Measurements from ENCODE around the gene SNTA1.
"Not testable (repeated sequence)": the region's sequence is repeated elsewhere in the genome, so short reads cannot be mapped to it uniquely, and the experiment has no call there.

SNTA1 gene

GRCh38 chr20:33465481-33466302 is 22.1 kb upstream of the SNTA1 start:
- DNase-seq, result no peak

- DNase-seq, result not testable (repeated sequence)
Observed at GRCh38 chr20:33464759-33465158, 21.2 kb upstream of the SNTA1 start.

- DNase-seq, result no peak
Observed at GRCh38 chr20:33463332-33464101, 20.0 kb upstream of the SNTA1 start.

- DNase-seq, result no peak
Observed at GRCh38 chr20:33460711-33461110, 17.1 kb upstream of the SNTA1 start.

- DNase-seq, result no peak
Observed at GRCh38 chr20:33459599-33459998, 16.0 kb upstream of the SNTA1 start.

- peak; percentile 57 for DNase-seq
Observed at GRCh38 chr20:33456916-33457642, 13.5 kb upstream of the SNTA1 start.

- no peak for DNase-seq
Observed at GRCh38 chr20:33450867-33451266, 7.3 kb upstream of the SNTA1 start.

- no peak for DNase-seq
Observed at GRCh38 chr20:33445881-33446625, 2.5 kb upstream of the SNTA1 start.

- no peak for DNase-seq
Observed at GRCh38 chr20:33444797-33445560, 1.4 kb upstream of the SNTA1 start.

GRCh38 chr20:33443006-33443511 is 504 bp downstream of the SNTA1 start:
- DNase-seq, result no peak

- DNase-seq, result no peak
Observed at GRCh38 chr20:33442136-33443005, 1.2 kb downstream of the SNTA1 start.

- DNase-seq, result no peak
Observed at GRCh38 chr20:33441142-33441955, 2.2 kb downstream of the SNTA1 start.

GRCh38 chr20:33440562-33440961 is 3.0 kb downstream of the SNTA1 start:
- not testable (repeated sequence) for DNase-seq

GRCh38 chr20:33438481-33438880 is 5.1 kb downstream of the SNTA1 start:
- no peak for DNase-seq

GRCh38 chr20:33437141-33437911 is 6.2 kb downstream of the SNTA1 start:
- peak; percentile 65 for DNase-seq

- DNase-seq, result peak; percentile 57
Observed at GRCh38 chr20:33434434-33434833, 9.1 kb downstream of the SNTA1 start.

- DNase-seq, result peak; percentile 4
Observed at GRCh38 chr20:33433465-33434234, 9.9 kb downstream of the SNTA1 start.

Data from fibroblast of skin of abdomen (primary cell).